ENCODE measurements around the gene LMCD1. TPM values are rescaled to one million over a fixed set of nuclear protein-coding genes. Genes with fewer than 3 reads are reported as not detected.

The LMCD1 gene
- total and polyA plus RNA-seq, 2 of the 8 experiments (the other 6 are each of a cell fraction or from before 2014, with no cell fraction given), result 12.3 to 26.5 TPM

- Histone ChIP-seq H3K23ac (ENCODE audit: insufficient read length) (no peak overlapping the region), H4K5ac (ENCODE audit: insufficient read length, low read depth, low read length) (no peak overlapping the region), H3K9ac (replicated peaks in 1 of 4; ENCODE audit: extremely low read depth in 1 of 4, low read depth in 3 of 4, low read length in 3 of 4) (no peak overlapping the region), H2BK5ac (ENCODE audit: low read depth, low read length) (no peak overlapping the region), H2BK12ac (ENCODE audit: low read depth, low read length) (no peak overlapping the region), H3K27me3 (replicated peaks in 1 of 4; ENCODE audit: control insufficient read depth in 3 of 4, extremely low read depth in 1 of 4, insufficient read depth in 3 of 4, low read length in 3 of 4) (no peaks in the 10 kb centered on the region), H3K9me3 (ENCODE audit: insufficient read depth in 2 of 2, low read depth in 1 of 2, low read length in 1 of 2) (no peaks in the 10 kb centered on the region), H2BK15ac (ENCODE audit: low read length) (no peak overlapping the region), H3K79me1 (ENCODE audit: low read depth, low read length) (peaks cover 2% of the 10 kb centered on the region; the same call in 1 of the 2 replicates), H3K4me1 (replicated peaks in 1 of 4; ENCODE audit: control insufficient read depth in 3 of 4, insufficient read depth in 4 of 4, low read length in 3 of 4) (peaks cover 0 to 5% (median 1%) of the 10 kb centered on the region in 4 experiments; a peak in 4 of 7 replicates), H3K4me2 (ENCODE audit: insufficient read depth in 1 of 2, low read depth in 2 of 2, low read length in 2 of 2) (no peak overlapping the region), H2AFZ (ENCODE audit: low read length) (no peak overlapping the region), H3K27ac (ENCODE audit: low read depth, low read length) (no peak overlapping the region), H3K4ac (replicated peaks; ENCODE audit: insufficient read length, low read depth, low read length) (no peak overlapping the region), H4K91ac (replicated peaks; ENCODE audit: insufficient read length, low read length) (no peak overlapping the region), H4K8ac (ENCODE audit: extremely low read depth, insufficient read depth, low read length) (no peak overlapping the region), H3K18ac (ENCODE audit: extremely low read depth, low read length) (no peak overlapping the region), H2BK20ac (ENCODE audit: low read length) (no peak overlapping the region), H3K14ac (ENCODE audit: insufficient read length) (no peak overlapping the region), H3K23me2 (ENCODE audit: low read depth, low read length) (no peaks in the 10 kb centered on the region), H4K20me1 (replicated peaks in 1 of 2; ENCODE audit: control insufficient read depth in 1 of 2, insufficient read depth in 2 of 2, low read length in 2 of 2) (no peaks in the 10 kb centered on the region), H2AK5ac (ENCODE audit: low read depth, low read length) (no peak overlapping the region), H3K36me3 (ENCODE audit: control insufficient read depth in 2 of 4, insufficient read depth in 4 of 4, low read length in 3 of 4) (0 out of 8 replicates have a peak, but pooled peaks cover 0 to 2% (median 0%) of the 10 kb centered on the region in 4 experiments), H3K4me3 (ENCODE audit: extremely low read depth in 1 of 4, insufficient read depth in 2 of 4, low read depth in 3 of 4, low read length in 4 of 4) (no peak overlapping the region), H2BK120ac (replicated peaks; ENCODE audit: low read depth, low read length) (no peak overlapping the region), H3K56ac (replicated peaks; ENCODE audit: insufficient read length, low read depth, low read length) (no peak overlapping the region), H3K79me2 (ENCODE audit: control insufficient read depth in 1 of 2, insufficient read depth in 2 of 2, low read length in 2 of 2) (no peaks in the 10 kb centered on the region)
- WGBS, 2 experiments (ENCODE audit: extremely low coverage in 1 of 2, insufficient coverage in 1 of 2, insufficient read length in 1 of 2, insufficient replicate concordance in 2 of 2, low coverage in 1 of 2, low lambda C conversion rate in 2 of 2, missing lambda C conversion rate in 1 of 2), result 82% methylated on average over 3 of the region's 3 CpGs; no CpG with 5 or more reads in 1 of the 2 experiments
- POLR2A ChIA-PET (ENCODE audit: partially characterized antibody), result no interaction called here
- CTCF ChIA-PET (ENCODE audit: partially characterized antibody), result no interaction called here
- FAIRE-seq (no peak), DNase-seq (ENCODE audit: low read depth in 1 of 2, low spot score in 2 of 2) (no peak)
- TF ChIP-seq HDAC2 (IDR thresholded peaks at IDR 0.05; ENCODE audit: borderline replicate concordance in 1 of 2, low read depth in 2 of 2, low read length in 2 of 2), result no peak
- TF ChIP-seq RBBP5 (IDR thresholded peaks at IDR 0.05; ENCODE audit: borderline replicate concordance, low read depth, low read length), result no peak
- no peak for TF ChIP-seq NANOG (IDR thresholded peaks at IDR 0.05; ENCODE audit: insufficient read depth, low read depth, low read length, poor library complexity, severe bottlenecking)
- no peak for TF ChIP-seq E2F6 (IDR thresholded peaks at IDR 0.05)
- no peak for TF ChIP-seq CBX5 (IDR thresholded peaks at IDR 0.05; ENCODE audit: low read depth, low read length)
- no peak for TF ChIP-seq SIX5 (IDR thresholded peaks at IDR 0.05; ENCODE audit: low read depth, low read length)
- no peak for TF ChIP-seq SRF (IDR thresholded peaks at IDR 0.05; ENCODE audit: low read depth, low read length)
- TF ChIP-seq CTCF (IDR thresholded peaks at IDR 0.05; ENCODE audit: control extremely low read depth in 1 of 3, insufficient read depth in 1 of 3, low read depth in 1 of 3, low read length in 3 of 3), result no peak
- TF ChIP-seq SAP30 (IDR thresholded peaks at IDR 0.05; ENCODE audit: insufficient read depth, insufficient replicate concordance, low read length), result no peak
- TF ChIP-seq CBX8 (IDR thresholded peaks at IDR 0.05; ENCODE audit: borderline replicate concordance, low read depth, low read length), result no peak
These were observed 24.3 kb downstream of the LMCD1 start for GRCh38 chr3:8525893-8526292.

Measured in H1 (cell line).